ENCODE results near the gene ARL14EPL.

The ARL14EPL gene

DNA sequence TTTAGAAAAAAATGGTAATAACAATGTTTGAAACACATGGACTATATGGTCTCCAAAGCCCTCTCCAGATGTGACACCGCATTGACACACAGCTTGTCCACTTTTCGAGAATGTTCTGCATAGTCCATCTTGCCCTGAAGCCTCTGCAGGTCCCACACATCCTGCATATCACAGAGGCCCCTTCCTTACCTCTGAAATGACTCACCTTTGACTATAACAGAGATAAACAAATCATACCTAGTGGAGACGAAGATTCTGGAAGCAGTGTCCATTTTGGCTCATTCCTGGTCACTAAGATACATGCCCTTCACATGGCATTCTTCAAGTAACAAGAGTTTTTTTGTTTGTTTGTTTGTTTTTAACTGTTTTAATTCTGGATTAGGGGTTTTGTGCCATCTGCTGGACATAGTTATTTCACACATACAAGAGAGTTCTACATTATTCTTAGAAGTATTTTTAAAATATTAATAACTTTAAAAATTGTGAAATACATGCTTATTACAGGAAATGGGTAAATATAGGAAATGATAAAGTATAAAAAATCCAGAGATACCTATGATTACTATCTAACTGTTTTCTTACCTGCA is 5.1 kb downstream of the ARL14EPL start:
- Histone ChIP-seq H3K27ac (no peak overlapping the region), H3K36me3 (no peaks in the 10 kb centered on the region), H3K9me3 (ENCODE audit: severe bottlenecking) (no peaks in the 10 kb centered on the region), H3K4me3 (ENCODE audit: low read depth, low read length) (no peak overlapping the region), H3K27me3 (ENCODE audit: insufficient read depth, low read depth, severe bottlenecking) (no peaks in the 10 kb centered on the region)
- DNase-seq: no peak
- TF ChIP-seq, protein P1, sequence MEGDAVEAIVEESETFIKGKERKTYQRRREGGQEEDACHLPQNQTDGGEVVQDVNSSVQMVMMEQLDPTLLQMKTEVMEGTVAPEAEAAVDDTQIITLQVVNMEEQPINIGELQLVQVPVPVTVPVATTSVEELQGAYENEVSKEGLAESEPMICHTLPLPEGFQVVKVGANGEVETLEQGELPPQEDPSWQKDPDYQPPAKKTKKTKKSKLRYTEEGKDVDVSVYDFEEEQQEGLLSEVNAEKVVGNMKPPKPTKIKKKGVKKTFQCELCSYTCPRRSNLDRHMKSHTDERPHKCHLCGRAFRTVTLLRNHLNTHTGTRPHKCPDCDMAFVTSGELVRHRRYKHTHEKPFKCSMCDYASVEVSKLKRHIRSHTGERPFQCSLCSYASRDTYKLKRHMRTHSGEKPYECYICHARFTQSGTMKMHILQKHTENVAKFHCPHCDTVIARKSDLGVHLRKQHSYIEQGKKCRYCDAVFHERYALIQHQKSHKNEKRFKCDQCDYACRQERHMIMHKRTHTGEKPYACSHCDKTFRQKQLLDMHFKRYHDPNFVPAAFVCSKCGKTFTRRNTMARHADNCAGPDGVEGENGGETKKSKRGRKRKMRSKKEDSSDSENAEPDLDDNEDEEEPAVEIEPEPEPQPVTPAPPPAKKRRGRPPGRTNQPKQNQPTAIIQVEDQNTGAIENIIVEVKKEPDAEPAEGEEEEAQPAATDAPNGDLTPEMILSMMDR (IDR thresholded peaks at IDR 0.05; ENCODE audit: low read depth, low read length): no peak

DNA sequence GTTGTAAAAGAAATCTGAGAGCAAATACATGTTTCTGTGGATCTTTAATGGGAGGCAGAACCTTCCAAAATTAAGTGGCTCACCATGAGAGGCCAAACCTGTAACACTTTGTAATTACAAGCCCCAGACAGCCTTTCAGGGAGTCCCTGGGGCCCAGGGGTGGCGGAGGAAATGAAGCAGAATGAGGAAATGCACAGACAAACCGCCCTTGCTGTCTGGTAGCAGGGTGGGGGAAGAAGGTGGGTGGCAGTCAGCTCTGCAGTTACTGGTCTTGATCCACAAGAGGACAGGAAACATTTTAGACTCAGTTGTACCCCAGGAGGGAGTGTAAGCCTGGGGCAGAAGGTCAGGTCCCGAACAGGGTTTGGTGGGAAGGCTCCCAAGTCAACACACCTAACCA is 6.5 kb downstream of the ARL14EPL start:
- TF ChIP-seq, protein P1 (IDR thresholded peaks at IDR 0.05; ENCODE audit: low read depth, low read length): no peak
- no peaks in the 10 kb centered on the region for H3K36me3 ChIP-seq
- H3K27ac ChIP-seq: no peak overlapping the region
- no peak overlapping the region for H3K4me3 ChIP-seq (ENCODE audit: low read depth, low read length)
- no peaks in the 10 kb centered on the region for H3K27me3 ChIP-seq (ENCODE audit: insufficient read depth, low read depth, severe bottlenecking)
- H3K9me3 ChIP-seq (ENCODE audit: severe bottlenecking): no peaks in the 10 kb centered on the region
- no peak for DNase-seq

DNA sequence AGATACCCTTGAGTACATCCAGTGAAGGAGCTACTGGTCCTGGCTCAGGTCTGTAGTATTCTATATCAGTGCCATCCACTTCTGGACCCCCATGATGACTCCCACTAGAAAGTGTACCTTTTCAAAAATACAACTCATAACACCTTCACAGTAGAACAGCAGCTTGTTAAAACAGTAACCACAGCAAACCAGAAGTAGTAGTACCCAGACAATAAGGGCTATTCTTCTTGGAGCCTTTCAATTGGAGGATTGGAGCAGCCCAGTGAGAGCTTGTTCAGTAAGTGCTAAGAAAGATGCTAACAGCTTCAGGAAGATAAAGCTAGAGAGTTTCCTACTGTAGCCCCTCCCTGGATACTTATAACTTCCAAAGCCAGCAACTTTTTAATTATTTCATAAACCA is 10.1 kb downstream of the ARL14EPL start:
- Histone ChIP-seq H3K27ac (no peak overlapping the region), H3K36me3 (no peaks in the 10 kb centered on the region), H3K9me3 (ENCODE audit: severe bottlenecking) (no peaks in the 10 kb centered on the region), H3K27me3 (ENCODE audit: insufficient read depth, low read depth, severe bottlenecking) (no peaks in the 10 kb centered on the region), H3K4me3 (ENCODE audit: low read depth, low read length) (no peak overlapping the region)
- TF ChIP-seq, protein P1 (IDR thresholded peaks at IDR 0.05; ENCODE audit: low read depth, low read length): no peak
- DNase-seq: no peak

DNA sequence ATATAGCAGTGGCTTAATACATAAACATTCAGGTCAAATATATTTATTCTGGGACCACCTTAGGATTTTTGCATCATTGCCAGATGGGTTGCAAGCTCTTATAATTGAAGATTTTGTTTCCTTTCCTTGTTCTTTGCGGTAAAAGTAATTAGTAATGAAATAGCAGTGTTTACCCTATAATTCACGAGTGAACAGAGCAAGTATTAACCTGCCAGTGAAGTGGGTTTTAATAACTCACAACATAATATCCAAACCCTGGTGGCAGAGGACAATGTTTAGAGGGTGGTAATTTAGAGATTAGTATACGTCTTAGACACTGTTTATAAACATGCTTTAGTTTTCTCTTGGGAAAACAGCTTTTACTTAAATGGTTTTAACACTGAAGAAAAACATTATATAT is 11.8 kb downstream of the ARL14EPL start:
- Histone ChIP-seq H3K27me3 (ENCODE audit: insufficient read depth, low read depth, severe bottlenecking) (no peaks in the 10 kb centered on the region), H3K27ac (no peak overlapping the region), H3K36me3 (no peaks in the 10 kb centered on the region), H3K4me3 (ENCODE audit: low read depth, low read length) (no peak overlapping the region), H3K9me3 (ENCODE audit: severe bottlenecking) (no peaks in the 10 kb centered on the region)
- TF ChIP-seq, protein P1 (IDR thresholded peaks at IDR 0.05; ENCODE audit: low read depth, low read length): no peak
- no peak for DNase-seq

DNA sequence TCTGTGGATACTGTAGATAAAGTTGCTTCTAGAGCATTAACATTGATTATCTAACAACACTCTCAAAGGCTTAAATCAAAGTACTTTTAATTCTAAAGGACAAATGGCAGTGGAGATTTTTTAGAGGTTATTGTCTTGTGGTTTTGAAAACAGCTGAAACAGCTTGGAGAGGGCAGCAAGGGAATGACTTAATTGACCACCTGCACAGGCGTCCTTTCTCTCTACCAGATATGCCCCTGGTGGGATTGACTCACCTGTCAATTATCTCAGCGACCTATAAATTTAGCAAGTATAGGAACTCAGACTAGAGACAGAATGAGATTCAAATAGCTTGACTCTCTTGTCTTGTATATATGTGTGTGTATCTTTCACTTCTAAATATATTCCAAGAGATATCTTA is 13.5 kb downstream of the ARL14EPL start:
- TF ChIP-seq, protein P1 (IDR thresholded peaks at IDR 0.05; ENCODE audit: low read depth, low read length): no peak
- Histone ChIP-seq H3K4me3 (ENCODE audit: low read depth, low read length) (no peak overlapping the region), H3K9me3 (ENCODE audit: severe bottlenecking) (no peaks in the 10 kb centered on the region), H3K27me3 (ENCODE audit: insufficient read depth, low read depth, severe bottlenecking) (no peaks in the 10 kb centered on the region), H3K36me3 (no peaks in the 10 kb centered on the region), H3K27ac (peak overlapping the region; percentile 43)
- no peak for DNase-seq

DNA sequence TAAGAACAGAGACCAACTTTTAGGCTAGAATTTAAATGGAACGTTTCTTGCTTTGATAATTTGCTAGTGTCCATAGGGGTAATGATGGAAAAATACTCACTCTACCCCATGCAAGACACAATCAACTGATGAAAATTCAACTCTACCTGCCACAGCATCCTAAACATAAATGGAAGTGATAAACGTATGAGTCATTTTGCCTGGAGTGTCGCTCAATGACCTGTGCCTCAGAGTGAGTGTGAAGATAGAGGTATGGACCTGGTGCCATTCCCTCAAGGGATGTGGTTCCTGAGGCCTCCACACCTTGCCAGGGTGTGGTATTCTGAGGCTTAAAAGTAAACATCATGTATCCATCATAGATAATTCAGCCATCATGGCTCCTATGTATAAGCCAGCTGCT is 14.0 kb downstream of the ARL14EPL start:
- Histone ChIP-seq H3K27ac (no peak overlapping the region), H3K27me3 (ENCODE audit: insufficient read depth, low read depth, severe bottlenecking) (no peaks in the 10 kb centered on the region), H3K4me3 (ENCODE audit: low read depth, low read length) (no peak overlapping the region), H3K9me3 (ENCODE audit: severe bottlenecking) (no peaks in the 10 kb centered on the region), H3K36me3 (no peaks in the 10 kb centered on the region)
- DNase-seq: no peak
- TF ChIP-seq, protein P1 (IDR thresholded peaks at IDR 0.05; ENCODE audit: low read depth, low read length): no peak

Data from WERI-Rb-1 (cell line).